GM21528 (cell line): ENCODE data around the gene LAMTOR5.

Experiments used
- ATAC-seq: cut with Tn5 transposase; IDR thresholded peaks from one replicate; pipeline ENCODE4 v1.9.1; 2021; ENCODE audit warnings: mild to moderate bottlenecking, moderate library complexity; ENCODE audit not compliant: unreplicated experiment, low FRiP score

The LAMTOR5 gene

GRCh38 chr1:110393286-110393685 lies 14.2 kb downstream of the LAMTOR5 start:
- no peak for ATAC-seq

GRCh38 chr1:110390692-110391245 lies 16.7 kb downstream of the LAMTOR5 start, which contains the start of gene SLC16A4:
TSS of gene SLC16A4 (minus strand) at chr1:110391026. CDS start at chr1:110389323, 1,703 bp downstream.
- ATAC-seq: no peak

GRCh38 chr1:110390096-110390495 lies 17.4 kb downstream of the LAMTOR5 start:
- no peak for ATAC-seq

GRCh38 chr1:110387048-110387754 lies 20.3 kb downstream of the LAMTOR5 start:
- no peak for ATAC-seq

- ATAC-seq: no peak
Observed at GRCh38 chr1:110385369-110385768, 22.1 kb downstream of the LAMTOR5 start.

GRCh38 chr1:110384581-110385321 lies 22.7 kb downstream of the LAMTOR5 start:
- ATAC-seq: peak; percentile 68

- ATAC-seq: no peak
Observed at GRCh38 chr1:110383251-110383990, 24.1 kb downstream of the LAMTOR5 start.

GRCh38 chr1:110380672-110381283 lies 26.7 kb downstream of the LAMTOR5 start:
- no peak for ATAC-seq

- no peak for ATAC-seq
Observed at GRCh38 chr1:110375490-110375889, 32.0 kb downstream of the LAMTOR5 start.

- ATAC-seq: no peak
Observed at GRCh38 chr1:110370827-110371226, 36.7 kb downstream of the LAMTOR5 start.

- no peak for ATAC-seq
Observed at GRCh38 chr1:110364221-110364620, 43.3 kb downstream of the LAMTOR5 start.

GRCh38 chr1:110361856-110362255 lies 45.6 kb downstream of the LAMTOR5 start:
- no peak for ATAC-seq

GRCh38 chr1:110360431-110360830 lies 47.1 kb downstream of the LAMTOR5 start:
- no peak for ATAC-seq

GRCh38 chr1:110356379-110356778 lies 51.1 kb downstream of the LAMTOR5 start:
- ATAC-seq: no peak

- ATAC-seq: no peak
Observed at GRCh38 chr1:110355321-110355720, 52.2 kb downstream of the LAMTOR5 start.
